Heart left ventricle (tissue), 16 donors: Measurements from ENCODE around the gene JPT1. TPM values are rescaled to one million over a fixed set of nuclear protein-coding genes. Genes with fewer than 3 reads are reported as not detected.

ENCODE experiments used
- ATAC-seq, 4 donors: fragments of 200-7000 bp; cut with Tn5 transposase; one replicate each; pipeline ENCODE4 v1.9.1; 2020 to 2022; ENCODE audit warnings: moderate library complexity in 4 of 4, mild to moderate bottlenecking in 3 of 4, moderate number of reproducible peaks in 1 of 4
- DNase-seq, 5 donors: peaks; one replicate each; pipeline ENCODE4 v3.0.0-alpha.2; 2020
- H3K27ac ChIP-seq, 12 donors: fragments of 200-600 bp; sonication (generic) in 4 of 12; one replicate each; pipeline versions ENCODE4 v1.5.0 to v1.8.0; 2016 to 2022; ENCODE audit warnings: mild to moderate bottlenecking in 2 of 12
- H3K27me3 ChIP-seq, 9 donors: fragments of 200-600 bp; sonication (generic) in 2 of 9; one replicate each; pipeline versions ENCODE4 v1.5.1 to v1.8.0; 2016 to 2022; ENCODE audit warnings: mild to moderate bottlenecking in 3 of 9
- H3K36me3 ChIP-seq, 9 donors: fragments of 200-600 bp; sonication (generic) in 2 of 9; one replicate each; pipeline versions ENCODE4 v1.5.0 to v1.8.0; 2018 to 2022; ENCODE audit warnings: mild to moderate bottlenecking in 2 of 9
- H3K4me1 ChIP-seq, 12 donors: fragments of 200-600 bp; sonication (generic) in 4 of 12; one replicate each; pipeline versions ENCODE4 v1.5.0 to v1.8.0; 2016 to 2022; ENCODE audit warnings: mild to moderate bottlenecking in 3 of 12
- H3K4me3 ChIP-seq, 12 donors: fragments of 200-600 bp; sonication (generic) in 4 of 12; one replicate each; pipeline versions ENCODE4 v1.5.0 to v1.8.0; 2017 to 2022; ENCODE audit warnings: mild to moderate bottlenecking in 9 of 12, moderate library complexity in 4 of 12
- H3K9me3 ChIP-seq, 12 donors: fragments of 200-600 bp; sonication (generic) in 4 of 12; one replicate each; pipeline versions ENCODE4 v1.5.0 to v1.8.0; 2016 to 2022; ENCODE audit warnings: mild to moderate bottlenecking in 1 of 12
- POLR2A ChIP-seq, 2 donors: fragments of 450-650 bp; IDR thresholded peaks; one replicate each; pipeline ENCODE4 v1.6.1; 2017; ENCODE audit warnings: antibody characterized with exemption in 2 of 2, mild to moderate bottlenecking in 2 of 2, moderate library complexity in 2 of 2
- WGBS, 4 donors: extraction: QIAGEN DNeasy Blood & Tissue Kit in 2 of 4; methylation state at CpG; one replicate each; pipeline versions ENCODE4 v1.1.5 to v1.1.7; 2013 to 2018; 5-methylcytosine and 5-hydroxymethylcytosine counted together
- intact Hi-C, 10 donors: fragments of 100-400 bp; cut with DNase I; formaldehyde crosslinking; loops; one replicate each; pipeline versions ENCODE4 v1.11.1 to v1.14.2; 2022
- polyA plus RNA-seq, 2 donors: library from polyadenylated mRNA; stranded (reverse); fragments of 200-250 nt; gene quantifications; one replicate each; pipeline ENCODE4 v1.2.3, GENCODE V29; 2013
- total RNA-seq, 9 donors: library from RNA; depleted of rRNA in 2 of 9; stranded (reverse); fragments of >200 nt in 2 of 9; fragmentation: NEBNext Ultra II Directional in 3 of 9; extraction: Animal tissue kit (Norgen Biotek cat#: 25700) in 3 of 9; gene quantifications; one replicate each; pipeline versions ENCODE4 v1.1.0 to v1.2.4, GENCODE V29; 2016 to 2023
- TF ChIP-seq, protein P1 (sequence below), 12 donors: fragments of 200-600 bp; sonication (generic) in 4 of 12; IDR thresholded peaks; one replicate each; pipeline versions ENCODE4 v1.5.0 to v1.8.0; 2018 to 2022; ENCODE audit warnings: antibody characterized with exemption in 12 of 12, mild to moderate bottlenecking in 5 of 12
- donor health status: ischemic (EF 13 %, LVEDD 7.1; RV severe dilation, severe dysfunction).
- donor health status: healthy with polysubstance abuse.
- donor health status: DM: no; HTN: yes; CAD: no.
- donor health status: DM: no; HTN: no; CAD: no.
- donor health status: ischemic (EF 25% LVEDD 6.9; RV normal size, moderate dysfunction).
- donor health status: ischemic (EF 25% LVEDD 5.7; RV mildly dilated, moderate dysfunction).
- donor health status: healthy.
- donor health status: DM: yes; HTN: yes; CAD: no.
- donor health status: ischemic (EF 35%, LVEDD 5.7; RV mildly dilated, moderate dysfunction).
- donor health status: nonischemic (EF 11% LVEDD 7.7; RV severe dilation, severe dysfunction).
- donor health status: DM: yes; HTN: yes; CAD: no.
- donor health status: PGD.
- donor health status: ischemic (EF 29% LVEDD 5.4; RV normal size, mild dysfunction).
- donor health status: nonischemic (EF 23%, LVEDD 6.1; RV moderate dilation, normal function).

JPT1 gene
- total and polyA plus RNA-seq, 11 donors, result 10.4 to 68.0 (median 17.6) TPM

DNA sequence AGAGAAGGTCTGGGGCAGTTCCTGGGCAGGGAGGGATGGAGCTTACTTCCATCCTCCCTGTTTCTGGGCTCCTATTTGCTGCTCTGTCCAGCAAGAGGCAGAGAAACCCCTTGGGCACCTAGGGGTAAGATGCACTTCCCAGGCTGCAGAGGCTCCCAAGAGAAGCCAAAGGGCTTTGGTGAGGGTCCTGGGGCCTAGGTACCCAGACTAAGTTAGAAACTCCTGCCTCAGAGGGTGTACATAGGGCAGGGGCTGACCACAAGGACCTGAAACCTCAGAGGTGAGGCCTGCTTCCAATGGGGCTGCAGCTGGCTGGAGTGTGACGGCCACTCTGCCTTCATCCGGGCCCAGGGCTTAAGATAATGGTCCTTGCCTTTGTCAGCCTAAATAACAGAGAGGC is 46.1 kb downstream of the JPT1 start:
- intact Hi-C loops, result loop anchor here in 4 of 10 donors (2.0 to 5.0 kb wide), 4 partner anchors 36 to 151 kb away; no protein-coding TSS in a partner anchor
- ATAC-seq (no peak), DNase-seq (no peak)
- peaks cover 0 to 6% (median 0%) of the 10 kb centered on the region in 9 donors for H3K36me3 ChIP-seq
- no peak for TF ChIP-seq POLR2A (IDR thresholded peaks at IDR 0.05)
- TF ChIP-seq, protein P1, sequence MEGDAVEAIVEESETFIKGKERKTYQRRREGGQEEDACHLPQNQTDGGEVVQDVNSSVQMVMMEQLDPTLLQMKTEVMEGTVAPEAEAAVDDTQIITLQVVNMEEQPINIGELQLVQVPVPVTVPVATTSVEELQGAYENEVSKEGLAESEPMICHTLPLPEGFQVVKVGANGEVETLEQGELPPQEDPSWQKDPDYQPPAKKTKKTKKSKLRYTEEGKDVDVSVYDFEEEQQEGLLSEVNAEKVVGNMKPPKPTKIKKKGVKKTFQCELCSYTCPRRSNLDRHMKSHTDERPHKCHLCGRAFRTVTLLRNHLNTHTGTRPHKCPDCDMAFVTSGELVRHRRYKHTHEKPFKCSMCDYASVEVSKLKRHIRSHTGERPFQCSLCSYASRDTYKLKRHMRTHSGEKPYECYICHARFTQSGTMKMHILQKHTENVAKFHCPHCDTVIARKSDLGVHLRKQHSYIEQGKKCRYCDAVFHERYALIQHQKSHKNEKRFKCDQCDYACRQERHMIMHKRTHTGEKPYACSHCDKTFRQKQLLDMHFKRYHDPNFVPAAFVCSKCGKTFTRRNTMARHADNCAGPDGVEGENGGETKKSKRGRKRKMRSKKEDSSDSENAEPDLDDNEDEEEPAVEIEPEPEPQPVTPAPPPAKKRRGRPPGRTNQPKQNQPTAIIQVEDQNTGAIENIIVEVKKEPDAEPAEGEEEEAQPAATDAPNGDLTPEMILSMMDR (IDR thresholded peaks at IDR 0.05), result no peak
- no peaks in the 10 kb centered on the region for H3K9me3 ChIP-seq
- H3K4me3 ChIP-seq, result no peak overlapping the region
- H3K27ac ChIP-seq, result no peak overlapping the region
- peaks cover 0 to 36% (median 22%) of the 10 kb centered on the region in 12 donors for H3K4me1 ChIP-seq
- WGBS, 4 donors, result 84 to 94% (median 87%) methylated on average over 2 of the region's 2 CpGs
- H3K27me3 ChIP-seq, result no peaks in the 10 kb centered on the region

DNA sequence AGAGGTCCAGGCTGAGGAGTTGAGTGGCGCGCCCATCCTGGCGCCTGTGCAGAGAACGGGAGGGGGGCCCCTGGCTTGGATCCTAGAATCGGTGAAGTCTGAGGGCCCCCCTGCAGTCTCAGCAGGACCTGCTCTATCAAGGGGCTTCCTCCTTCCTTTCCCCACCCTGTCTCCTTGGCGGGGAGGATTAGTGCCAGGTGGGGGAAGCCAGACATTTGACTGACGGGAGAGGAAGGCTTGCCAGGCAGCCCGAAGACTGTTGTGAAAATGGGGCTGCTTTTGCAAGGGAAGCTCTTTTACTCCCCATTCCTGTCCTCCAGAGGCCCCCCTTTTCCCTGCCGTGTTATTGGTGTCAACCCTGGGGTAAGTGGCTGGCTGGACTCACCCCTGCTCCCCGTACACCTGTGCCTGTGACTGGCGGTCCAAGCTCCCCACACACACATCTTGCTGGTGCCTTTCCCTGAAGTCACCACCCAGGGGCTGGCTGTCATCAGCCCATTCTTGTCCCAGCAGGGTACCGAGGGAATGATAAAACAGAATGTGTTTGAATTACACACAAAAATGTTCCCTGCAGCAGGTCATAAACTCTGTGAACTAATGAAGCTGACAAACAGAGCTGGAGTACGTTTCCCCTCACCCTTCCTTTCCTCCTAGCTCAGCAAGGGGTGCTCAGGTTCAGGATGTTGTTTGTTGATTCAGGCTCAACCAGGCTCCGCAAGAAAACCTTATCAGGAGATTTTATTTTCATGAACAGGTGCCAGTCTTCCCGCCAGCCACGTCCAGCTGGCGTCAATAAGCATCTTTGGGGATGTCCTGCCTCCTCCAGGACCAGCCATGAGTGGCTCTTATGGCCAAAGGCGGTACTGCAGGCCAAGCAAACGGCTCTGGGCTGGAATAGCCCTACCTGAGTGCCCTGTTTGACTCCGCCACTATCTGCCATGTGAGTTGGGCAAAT is 48.9 kb downstream of the JPT1 start:
- H3K27me3 ChIP-seq, result no peaks in the 10 kb centered on the region
- ATAC-seq (peak in 3 of 4 donors; percentile 44 to 59 (median 44)), DNase-seq (no peak)
- TF ChIP-seq POLR2A (IDR thresholded peaks at IDR 0.05), result no peak
- TF ChIP-seq, protein P1 (IDR thresholded peaks at IDR 0.05), result peak; percentile 51 to 83 (median 66)
- peaks cover 0 to 14% (median 4%) of the 10 kb centered on the region in 9 donors for H3K36me3 ChIP-seq
- no peaks in the 10 kb centered on the region for H3K9me3 ChIP-seq
- no peak overlapping the region for H3K27ac ChIP-seq
- 60 to 68% (median 67%) methylated on average over 20 of the region's 20 CpGs for WGBS, 4 donors
- no peak overlapping the region for H3K4me3 ChIP-seq
- peaks cover 0 to 19% (median 10%) of the 10 kb centered on the region in 12 donors for H3K4me1 ChIP-seq
- intact Hi-C loops, result loop anchor here in 3 of 10 donors (5.0 kb wide), 3 partner anchors 33 to 148 kb away; no protein-coding TSS in a partner anchor

DNA sequence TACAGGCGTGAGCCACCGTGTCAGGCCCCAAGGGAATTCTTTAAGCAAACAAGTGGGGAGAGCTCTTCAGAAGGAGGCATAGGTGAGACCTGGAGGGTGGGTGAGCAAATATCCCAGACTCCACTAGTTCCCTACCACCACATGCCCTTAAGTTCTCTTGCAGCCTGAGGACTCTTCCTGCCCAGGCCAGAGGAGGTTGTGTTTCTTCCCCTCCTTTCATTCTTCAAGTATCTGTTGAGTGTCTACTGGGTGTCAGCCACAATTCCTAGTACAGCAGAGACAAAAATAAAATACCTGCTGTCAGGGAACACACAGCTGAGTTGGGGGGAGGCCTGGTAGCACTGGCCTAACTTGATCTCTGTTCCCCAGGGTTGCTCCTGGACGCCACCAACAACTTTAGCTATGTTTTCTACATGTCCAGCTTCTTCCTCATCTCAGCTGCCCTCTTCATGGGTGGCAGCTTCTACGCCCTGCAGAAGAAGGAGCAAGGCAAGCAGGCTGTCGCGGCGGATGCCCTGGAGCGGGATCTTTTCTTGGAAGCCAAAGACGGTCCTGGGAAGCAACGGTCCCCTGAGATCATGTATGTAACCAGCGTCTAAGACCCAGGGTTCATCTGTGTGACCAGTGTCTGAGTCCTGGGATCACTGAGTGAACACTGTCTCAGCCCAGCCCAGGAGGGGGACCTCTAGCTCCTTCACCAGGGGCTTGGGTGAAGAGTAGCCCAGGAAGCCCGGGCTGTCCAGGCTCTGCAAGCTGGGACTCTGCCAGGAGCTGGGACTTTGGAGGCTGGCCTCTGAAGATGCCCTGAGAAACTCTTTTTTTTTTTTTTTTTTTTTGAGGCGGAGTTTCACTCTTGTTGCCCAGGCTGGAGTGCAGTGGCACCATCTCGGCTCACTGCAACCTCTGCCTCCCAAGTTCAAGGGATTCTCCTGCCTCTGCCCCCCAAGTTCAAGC is 50.4 kb downstream of the JPT1 start:
- Histone ChIP-seq H3K4me3 (no peak overlapping the region), H3K27ac (peak overlapping the region in 3 of 12 donors; percentile 7 to 31 (median 7)), H3K4me1 (peaks cover 0 to 10% (median 4%) of the 10 kb centered on the region in 12 donors), H3K36me3 (peaks cover 0 to 28% (median 12%) of the 10 kb centered on the region in 9 donors), H3K9me3 (no peaks in the 10 kb centered on the region), H3K27me3 (no peaks in the 10 kb centered on the region)
- intact Hi-C loops, result loop anchor here in 1 of 10 donors (5.0 kb wide), 1 partner anchor 42 kb away; no protein-coding TSS in a partner anchor
- DNase-seq (no peak), ATAC-seq (peak in 3 of 4 donors; percentile 13 to 49 (median 23))
- WGBS, 4 donors, result 76 to 84% (median 79%) methylated on average over 14 of the region's 14 CpGs
- TF ChIP-seq, protein P1 (IDR thresholded peaks at IDR 0.05), result no peak
- no peak for TF ChIP-seq POLR2A (IDR thresholded peaks at IDR 0.05)
